IMR-90 (cell line): ENCODE measurements around the gene IFI30.

Experiments used
- BHLHE40 ChIP-seq: fragments of 150-350 bp; IDR thresholded peaks from 2 replicates; pipeline ENCODE4 v1.6.1; 2016; ENCODE audit warnings: mild to moderate bottlenecking, low read depth, low read length
- POLR2A ChIP-seq: IDR thresholded peaks from 2 replicates; pipeline ENCODE4 v1.6.1; 2012; ENCODE audit warnings: mild to moderate bottlenecking, low read depth, low read length
- TF ChIP-seq, protein P1 (sequence below): conservative IDR thresholded peaks from 2 replicates; pipeline ENCODE4 v1.5.1; 2012; ENCODE audit warnings: mild to moderate bottlenecking, low read depth, low read length, improper control_type of control experiment

DNA sequence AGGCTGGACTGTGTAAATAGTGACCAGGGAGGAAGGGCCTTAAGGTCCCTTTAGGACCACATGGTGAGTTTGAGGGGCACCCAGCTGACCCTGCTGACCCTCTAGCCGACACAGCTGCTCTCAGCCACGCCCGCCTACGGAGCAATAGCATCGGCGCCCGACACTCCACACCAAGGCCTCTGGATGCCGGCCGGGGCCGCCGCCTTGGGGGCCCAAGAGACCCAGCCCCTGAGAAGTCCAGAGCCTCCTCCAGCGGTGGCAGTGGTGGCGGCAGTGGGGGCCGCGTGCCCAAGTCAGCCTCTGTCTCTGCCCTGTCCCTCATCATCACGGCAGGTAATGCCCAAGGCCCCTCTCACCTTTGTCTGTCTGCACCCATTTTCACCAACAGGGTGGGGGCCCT is 29.3 kb upstream of the IFI30 start:
- TF ChIP-seq, protein P1, sequence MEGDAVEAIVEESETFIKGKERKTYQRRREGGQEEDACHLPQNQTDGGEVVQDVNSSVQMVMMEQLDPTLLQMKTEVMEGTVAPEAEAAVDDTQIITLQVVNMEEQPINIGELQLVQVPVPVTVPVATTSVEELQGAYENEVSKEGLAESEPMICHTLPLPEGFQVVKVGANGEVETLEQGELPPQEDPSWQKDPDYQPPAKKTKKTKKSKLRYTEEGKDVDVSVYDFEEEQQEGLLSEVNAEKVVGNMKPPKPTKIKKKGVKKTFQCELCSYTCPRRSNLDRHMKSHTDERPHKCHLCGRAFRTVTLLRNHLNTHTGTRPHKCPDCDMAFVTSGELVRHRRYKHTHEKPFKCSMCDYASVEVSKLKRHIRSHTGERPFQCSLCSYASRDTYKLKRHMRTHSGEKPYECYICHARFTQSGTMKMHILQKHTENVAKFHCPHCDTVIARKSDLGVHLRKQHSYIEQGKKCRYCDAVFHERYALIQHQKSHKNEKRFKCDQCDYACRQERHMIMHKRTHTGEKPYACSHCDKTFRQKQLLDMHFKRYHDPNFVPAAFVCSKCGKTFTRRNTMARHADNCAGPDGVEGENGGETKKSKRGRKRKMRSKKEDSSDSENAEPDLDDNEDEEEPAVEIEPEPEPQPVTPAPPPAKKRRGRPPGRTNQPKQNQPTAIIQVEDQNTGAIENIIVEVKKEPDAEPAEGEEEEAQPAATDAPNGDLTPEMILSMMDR, result no peak
- TF ChIP-seq POLR2A, result no peak
- TF ChIP-seq BHLHE40, result no peak
